GM12891 (cell line): ENCODE measurements around the gene GPR162.

Experiments
- PAX5 ChIP-seq: IDR thresholded peaks from 2 replicates; pipeline ENCODE4 v1.6.1; 2011; ENCODE audit warnings: low read length, moderate library complexity, mild to moderate bottlenecking; ENCODE audit not compliant: insufficient read depth, severe bottlenecking
- POLR2A ChIP-seq: IDR thresholded peaks from 2 replicates; pipeline ENCODE4 v1.6.1; 2011; ENCODE audit warnings: low read depth, low read length, control low read depth
- POLR2AphosphoS5 ChIP-seq: IDR thresholded peaks from 2 replicates; pipeline ENCODE4 v1.6.1; 2011; ENCODE audit warnings: low read depth, low read length, control low read depth
- TAF1 ChIP-seq: IDR thresholded peaks from 2 replicates; pipeline ENCODE4 v1.6.1; 2011; ENCODE audit warnings: low read depth, low read length, control low read depth

DNA sequence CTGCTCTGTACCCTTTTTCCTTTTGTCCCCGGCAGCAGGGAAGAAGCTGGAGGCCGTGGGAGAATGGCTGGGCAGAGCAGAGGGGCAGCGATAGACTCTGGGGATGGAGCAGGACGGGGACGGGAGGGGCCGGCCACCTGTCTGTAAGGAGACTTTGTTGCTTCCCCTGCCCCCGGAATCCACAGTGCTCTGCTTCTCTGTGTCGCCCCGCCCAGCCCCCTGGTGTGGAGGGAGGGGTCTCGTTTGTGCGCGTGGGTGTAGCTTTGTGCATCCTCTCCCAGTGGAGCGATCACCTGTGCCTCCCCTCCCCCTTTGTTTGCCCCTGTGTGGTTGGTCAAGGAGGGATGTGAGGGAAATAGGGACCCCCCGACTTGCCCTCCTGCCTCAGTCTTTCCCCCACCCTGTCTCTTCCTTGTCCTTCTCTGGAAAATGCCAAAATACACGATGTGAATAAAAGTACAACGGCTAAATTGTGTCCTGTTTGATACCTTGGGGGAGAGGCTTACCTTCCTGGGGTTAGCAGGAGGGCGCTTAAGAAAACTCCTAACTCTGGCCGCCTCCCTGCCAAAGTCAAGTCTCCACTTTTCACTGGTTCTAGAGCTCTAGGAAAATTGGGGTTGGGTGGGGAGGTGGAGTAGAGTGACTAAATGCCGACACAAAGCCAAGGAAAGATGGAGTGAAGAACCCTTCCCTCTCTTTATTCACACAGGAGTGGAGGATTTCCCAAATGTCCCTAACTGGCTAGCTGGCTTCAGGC lies 44.7 kb downstream of the GPR162 start:
- TF ChIP-seq POLR2AphosphoS5: no peak
- no peak for TF ChIP-seq TAF1
- no peak for TF ChIP-seq POLR2A
- TF ChIP-seq PAX5: no peak
